Posterior cingulate gyrus (tissue), 11 donors: ENCODE measurements around the gene CLDN9.

ENCODE experiments used
- DNase-seq, 10 donors: peaks; one replicate each; pipeline versions ENCODE4 v3.0.0 to v3.0.0-alpha.2; 2020 to 2021; ENCODE audit warnings: mixed read lengths in 3 of 10
- intact Hi-C: fragments of 100-400 bp; cut with DNase I; formaldehyde crosslinking; loops from one replicate; pipeline ENCODE4 v1.15.1; 2023

CLDN9 gene

DNA sequence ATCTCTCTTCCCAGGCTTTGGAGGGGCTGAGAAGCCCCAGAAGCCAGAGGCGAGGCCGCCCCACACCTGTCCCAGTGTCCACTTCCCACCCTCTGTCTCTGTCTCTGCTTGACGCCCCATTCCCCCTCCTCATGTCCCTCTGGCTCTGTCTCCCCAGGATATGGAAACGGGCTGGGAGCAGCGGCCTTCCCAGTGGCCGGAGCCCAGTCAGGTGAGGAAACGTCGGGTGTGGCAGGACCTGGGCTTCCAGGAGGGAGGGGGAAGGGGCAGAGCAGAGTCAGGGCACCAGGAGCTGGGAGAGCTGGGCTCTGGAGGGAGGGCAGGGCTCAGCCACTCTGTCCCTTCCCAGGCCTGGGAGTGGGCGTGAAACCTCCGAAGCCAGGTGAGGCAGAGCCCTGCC lies 21.8 kb upstream of the CLDN9 start:
- no peak for DNase-seq
- intact Hi-C loops: no loop called here

DNA sequence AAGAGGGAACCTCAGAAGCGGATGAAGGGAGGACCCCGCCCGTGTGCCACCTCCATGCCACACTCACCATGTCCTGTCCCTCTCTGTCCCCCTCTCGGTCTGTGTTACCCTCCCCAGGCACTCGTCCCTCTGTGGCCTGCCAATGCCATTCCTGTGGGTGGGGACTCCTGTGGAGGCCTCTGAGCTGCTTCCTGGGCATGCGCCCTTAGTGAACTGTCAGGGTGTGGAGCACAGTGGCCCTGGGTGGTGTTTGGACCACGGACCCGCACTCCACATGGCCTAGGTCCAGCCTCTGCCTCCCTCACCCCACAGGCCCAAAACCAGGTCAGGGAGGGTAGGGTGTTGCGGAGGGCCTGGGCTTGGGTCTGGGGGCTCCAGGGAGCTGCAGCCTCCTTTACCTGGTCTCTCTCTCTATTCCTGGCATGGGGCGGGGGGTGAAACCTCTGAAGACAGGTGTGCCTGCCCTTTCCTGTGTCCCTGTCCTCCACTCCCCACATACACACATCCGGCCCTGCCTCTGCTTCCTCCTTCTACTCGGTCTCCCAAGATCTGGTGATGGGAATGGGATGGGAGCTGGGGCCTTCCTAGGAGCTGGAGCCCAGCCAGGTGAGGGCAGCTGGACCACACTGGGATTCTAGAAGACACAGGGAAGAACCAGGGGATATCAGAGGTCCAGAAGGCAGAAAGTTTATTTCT lies 21.0 kb upstream of the CLDN9 start:
- DNase-seq: no peak
- intact Hi-C loops: no loop called here

DNA sequence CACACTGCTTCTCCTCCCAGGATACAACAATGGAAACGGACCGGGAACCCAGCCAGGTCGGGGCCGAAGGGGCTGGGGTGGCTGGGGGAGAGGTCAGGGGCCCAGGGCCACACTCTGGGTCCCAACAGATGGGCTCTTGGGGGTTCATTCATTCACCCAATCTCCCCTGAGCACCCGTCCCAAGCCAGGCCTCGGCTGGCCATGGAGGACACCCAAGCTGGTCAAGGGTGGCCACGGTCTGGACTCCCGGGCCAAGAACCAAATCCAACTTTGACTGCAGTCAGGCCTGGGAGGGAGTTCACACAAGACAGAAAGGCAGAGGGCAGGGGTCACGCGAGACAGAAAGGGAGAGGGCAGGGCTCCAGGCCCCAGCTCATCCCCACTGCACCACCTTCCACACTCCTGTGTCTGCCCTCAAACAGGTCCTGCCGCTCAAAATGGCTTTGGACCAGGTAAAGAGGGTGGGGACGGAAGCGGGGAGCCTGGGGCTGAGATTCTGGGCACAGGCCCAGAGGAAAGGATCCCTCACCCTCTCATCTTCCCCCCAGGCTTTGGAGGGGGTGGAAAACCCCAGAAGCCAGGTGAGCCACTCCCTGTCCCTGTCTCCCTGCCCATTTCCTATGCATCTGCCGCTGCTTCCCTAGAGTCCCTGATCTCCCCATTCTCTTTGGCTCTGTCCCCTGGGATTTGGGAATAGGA lies 20.2 kb upstream of the CLDN9 start:
- intact Hi-C loops: no loop called here
- no peak for DNase-seq

DNA sequence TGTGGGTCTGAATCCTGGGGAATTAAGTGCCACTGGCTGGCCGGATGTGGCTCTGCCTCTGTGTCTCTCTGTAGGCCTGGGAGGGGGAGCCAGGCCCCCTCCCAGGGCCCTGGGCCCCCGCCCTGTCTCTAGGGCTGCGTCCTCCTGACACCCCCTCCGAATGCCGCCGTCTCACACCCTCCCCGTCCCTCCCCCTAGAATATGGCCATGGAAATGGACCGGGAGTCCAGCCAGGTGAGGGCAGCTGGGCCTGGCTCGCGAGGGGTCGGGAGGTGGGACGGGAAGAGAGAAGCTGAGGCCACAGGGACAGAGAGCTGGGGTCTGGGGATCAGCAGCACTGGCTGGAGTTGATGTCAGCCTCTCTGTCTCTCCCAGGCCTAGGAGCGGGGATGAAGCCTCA lies 16.4 kb upstream of the CLDN9 start:
- DNase-seq: no peak
- intact Hi-C loops: no loop called here

DNA sequence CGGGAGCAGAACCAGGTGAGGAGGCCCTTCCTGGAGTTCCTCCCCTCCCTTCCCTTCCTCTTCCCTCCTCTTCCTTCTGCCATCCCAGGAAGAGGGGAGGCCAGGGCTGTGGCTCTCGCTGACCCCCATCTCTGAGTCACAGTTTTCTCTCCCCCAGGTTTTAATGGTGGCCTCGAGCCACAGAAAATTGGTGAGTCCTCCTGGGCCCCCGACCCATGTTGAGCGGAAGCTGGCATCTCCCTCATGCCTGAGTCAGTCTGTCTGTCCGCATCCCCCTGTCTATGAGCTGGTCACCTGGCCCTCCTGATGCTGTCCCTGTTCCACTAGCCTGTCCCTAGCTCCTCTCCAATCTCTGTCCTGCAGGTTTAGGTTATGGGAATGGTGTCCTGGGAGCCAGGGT lies 12.8 kb upstream of the CLDN9 start:
- intact Hi-C loops: no loop called here
- no peak for DNase-seq

DNA sequence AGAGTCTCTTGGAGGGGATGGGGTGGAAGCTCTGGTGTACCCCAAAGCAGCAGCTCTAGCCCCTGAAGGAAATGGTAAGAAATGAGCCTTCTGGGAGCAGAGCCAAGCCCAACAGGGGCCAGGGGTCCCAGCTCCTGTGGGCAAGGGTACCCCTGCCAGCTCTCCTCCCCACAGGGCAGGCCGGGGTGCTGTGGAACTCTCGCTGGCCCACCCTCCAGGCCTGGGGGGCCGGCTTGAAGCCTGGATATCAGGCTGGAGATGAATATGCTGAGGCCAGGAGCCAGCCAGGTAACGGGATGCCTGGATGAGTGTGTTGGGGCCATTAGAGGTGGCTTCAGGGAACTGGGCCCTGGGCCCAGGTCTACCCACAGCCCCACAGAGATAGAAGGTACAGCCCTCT lies 12.2 kb upstream of the CLDN9 start:
- intact Hi-C loops: no loop called here
- no peak for DNase-seq

DNA sequence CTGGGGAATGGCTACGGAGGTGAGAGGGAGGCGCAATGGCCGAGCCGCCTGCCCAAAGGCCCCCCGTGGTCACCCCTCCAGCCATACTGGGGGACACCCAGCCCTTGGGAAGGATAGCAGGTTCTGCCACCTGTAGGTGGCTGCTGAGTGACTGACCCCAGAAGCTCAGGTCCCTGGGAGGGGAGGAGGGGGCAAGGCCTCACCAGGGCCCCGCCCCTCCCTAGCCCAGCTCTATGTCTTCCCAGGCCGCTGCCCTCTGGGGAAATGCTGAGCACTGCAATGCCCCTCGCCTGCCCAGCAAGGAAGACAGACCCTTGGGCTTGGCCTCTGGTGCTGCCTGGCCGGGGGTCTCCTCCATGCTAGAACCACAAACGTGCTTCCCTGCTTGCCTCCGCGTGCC lies 11.4 kb upstream of the CLDN9 start:
- intact Hi-C loops: no loop called here
- no peak for DNase-seq

DNA sequence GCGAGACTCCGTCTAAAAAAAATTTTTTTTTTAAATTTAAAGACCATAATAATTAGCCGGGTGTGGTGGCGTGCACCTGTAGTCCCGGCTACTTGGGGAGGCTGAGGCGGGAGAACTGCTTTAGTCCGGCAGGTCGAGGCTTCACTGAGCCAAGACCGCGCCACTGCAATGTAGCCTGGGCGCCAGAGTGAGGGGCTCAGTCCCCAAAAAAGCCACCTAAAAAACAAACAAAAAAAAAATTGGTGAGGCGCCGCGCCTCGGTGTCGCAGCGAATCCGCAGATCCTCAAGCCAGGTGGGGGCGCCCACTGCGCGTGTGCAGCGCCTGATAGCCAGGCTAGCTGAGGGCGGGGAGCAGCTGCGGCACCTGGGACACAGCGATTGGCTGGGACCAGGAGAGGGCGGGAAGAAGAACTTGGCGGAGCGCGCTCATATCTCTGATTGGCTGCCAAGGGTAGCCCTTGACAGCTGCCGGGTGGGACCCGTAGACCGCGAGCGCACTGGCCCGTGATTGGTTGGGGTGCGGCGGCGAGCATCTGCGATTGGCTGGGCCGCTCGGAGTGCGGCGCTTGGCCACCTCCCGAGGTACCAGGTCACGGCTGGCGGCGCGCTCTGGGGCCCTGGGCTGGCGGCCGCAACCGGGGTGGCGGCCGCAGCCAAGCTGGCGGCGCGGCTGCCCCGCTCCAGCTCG lies 9.0 kb upstream of the CLDN9 start:
- intact Hi-C loops: loop anchor here (2.0 kb wide), 1 partner anchor 17 kb away; the partner anchor contains the start of gene TNFRSF12A

DNA sequence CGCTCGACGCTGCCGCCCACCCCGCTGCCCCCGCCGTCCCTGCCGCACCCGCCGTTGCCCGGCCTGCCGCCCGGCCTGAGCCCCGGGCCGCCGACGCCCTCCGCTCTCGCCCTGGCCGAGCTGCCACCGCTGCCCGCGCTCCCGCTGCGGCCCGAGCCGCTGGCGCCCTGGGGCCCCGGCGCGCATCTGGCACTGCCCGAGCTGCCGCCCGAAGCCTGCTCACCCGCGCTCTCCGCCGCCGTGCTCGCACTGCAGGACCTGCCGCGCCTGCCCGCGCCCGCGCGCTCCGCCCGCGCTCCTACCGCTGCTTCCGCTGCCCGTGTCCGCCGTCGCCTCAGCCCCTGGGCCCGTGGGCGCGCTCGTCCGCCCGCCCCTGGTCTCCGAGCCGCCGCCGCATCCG lies 8.4 kb upstream of the CLDN9 start:
- no peak for DNase-seq
- intact Hi-C loops: loop anchor here (2.0 kb wide), 1 partner anchor 16 kb away; the partner anchor contains the start of gene TNFRSF12A

More for the DNA sequence above, 9.0 kb upstream of the CLDN9 start:
- peak; percentile 96 to 100 (median 98) for DNase-seq

DNA sequence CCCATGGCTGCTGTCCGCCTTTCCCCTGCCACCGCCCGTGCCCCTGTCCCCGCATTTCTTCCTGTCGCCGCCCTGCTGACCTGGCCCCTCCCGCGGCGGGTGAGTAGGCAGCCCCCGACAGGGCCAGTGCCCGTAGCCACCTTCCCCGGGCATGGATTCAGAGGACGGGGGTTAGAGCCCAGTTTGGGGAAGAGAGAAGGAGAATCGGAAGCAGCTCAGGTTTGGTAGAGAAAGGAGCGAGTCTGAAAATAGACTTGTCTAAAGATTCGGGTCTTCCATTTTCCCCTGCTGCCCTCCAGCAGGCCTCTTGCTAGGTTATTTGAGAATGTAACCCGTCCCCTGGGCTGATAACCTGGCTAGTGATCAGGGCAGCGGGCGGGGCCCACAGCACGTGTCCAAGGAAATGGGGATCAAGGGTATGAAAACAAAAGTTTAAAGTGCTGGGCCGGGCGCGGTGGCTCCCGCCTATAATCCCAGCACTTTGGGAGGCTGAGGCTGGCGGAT lies 7.9 kb upstream of the CLDN9 start:
- intact Hi-C loops: loop anchor here (2.0 kb wide), 1 partner anchor 16 kb away; the partner anchor contains the start of gene TNFRSF12A
- DNase-seq: no peak

DNA sequence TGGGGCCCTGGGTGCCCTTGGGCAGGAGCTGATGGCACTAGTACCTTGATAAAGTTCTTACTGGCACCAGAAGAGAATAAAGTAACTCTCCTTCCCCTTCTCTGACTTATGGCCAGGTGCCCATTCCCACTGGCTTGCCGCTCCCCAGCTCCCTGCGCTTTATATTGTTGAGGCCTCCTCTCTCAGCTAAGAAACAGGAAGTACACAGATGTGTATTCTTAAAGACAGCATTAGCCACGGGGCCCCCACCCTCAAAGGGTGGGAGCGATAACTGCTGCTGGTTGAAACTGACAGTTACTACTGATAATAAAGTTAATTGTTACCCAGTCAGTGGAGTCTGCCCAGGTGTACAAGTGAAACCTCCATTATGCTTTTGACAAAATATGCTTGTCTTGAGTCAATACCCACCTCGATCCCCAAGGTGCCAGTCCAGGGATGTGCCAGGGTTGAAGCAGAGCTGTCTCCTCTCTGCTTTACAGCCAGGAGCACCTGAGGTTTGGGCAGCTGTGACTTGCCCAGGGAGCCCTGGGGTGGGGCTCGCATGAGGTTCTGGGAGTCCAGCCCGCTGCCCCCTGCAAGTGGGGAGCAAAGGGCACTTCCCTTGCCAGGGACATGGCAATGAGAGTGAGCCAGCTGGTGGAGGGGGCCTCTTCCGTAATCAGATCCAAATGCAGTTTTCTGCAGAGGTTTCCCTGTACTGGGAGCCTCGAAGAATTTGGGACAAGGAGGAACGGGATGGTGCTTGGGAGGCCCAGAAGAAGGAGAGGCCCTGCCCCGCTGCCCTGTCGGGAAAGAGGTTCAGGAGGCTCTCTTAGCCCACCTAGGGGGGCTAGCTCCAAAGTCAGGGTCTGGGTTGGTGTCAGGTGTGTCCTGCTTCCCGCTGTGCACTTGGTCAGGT lies 5.4 kb upstream of the CLDN9 start:
- intact Hi-C loops: no loop called here
- DNase-seq: no peak

DNA sequence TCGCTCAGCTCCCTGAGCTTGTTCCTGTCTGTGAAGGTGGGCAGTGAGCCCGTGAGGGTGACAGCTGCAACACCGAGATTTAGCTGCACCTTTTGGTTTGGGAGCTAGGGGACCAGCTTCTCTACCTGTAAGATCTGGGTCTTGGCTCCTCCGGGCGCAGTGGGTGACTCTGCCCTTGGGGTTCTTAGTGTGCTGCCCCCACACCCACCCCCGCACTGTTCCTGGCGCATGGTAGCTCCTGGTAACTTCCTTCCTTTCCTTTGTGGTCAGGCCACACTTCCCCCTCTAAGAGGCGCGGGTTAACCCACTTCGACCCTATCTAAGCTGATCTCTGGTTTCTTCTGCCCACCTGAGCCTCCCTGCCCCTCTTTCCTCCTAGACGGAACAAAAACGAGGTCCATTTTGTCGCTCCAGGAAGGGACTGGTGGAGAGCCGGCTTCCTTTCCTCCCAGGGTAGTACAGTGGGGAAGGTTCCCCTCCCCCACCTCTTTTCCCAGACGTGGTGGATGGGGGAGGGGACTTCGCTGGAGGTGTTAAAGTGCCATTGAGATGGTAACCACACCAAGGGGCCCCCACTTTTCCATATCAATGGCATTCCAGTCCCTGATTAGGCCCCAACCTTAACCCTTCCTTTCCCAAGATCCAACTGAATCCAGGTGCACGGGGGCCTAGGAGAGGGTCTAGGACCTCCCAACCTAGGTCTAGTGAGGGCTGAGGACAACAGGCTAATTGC lies 4.6 kb upstream of the CLDN9 start:
- no peak for DNase-seq
- intact Hi-C loops: no loop called here

DNA sequence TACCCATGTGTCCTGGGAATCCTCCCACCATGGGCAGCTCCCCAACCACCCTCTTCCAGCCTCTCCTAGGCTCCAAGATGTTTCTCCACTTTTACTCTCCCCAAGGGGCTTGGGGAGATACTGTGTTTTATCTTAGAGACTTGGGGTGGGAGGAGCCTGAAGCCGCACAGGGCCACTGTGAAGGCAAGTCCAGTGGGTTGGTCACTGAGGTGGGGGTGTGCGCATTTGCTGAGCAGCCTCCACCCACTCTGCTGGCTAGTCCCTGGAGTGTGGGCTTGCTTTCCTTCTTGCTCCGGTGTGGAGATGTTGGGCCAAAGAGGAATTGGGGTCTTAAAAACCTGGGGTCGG lies 4.1 kb upstream of the CLDN9 start:
- intact Hi-C loops: no loop called here

DNA sequence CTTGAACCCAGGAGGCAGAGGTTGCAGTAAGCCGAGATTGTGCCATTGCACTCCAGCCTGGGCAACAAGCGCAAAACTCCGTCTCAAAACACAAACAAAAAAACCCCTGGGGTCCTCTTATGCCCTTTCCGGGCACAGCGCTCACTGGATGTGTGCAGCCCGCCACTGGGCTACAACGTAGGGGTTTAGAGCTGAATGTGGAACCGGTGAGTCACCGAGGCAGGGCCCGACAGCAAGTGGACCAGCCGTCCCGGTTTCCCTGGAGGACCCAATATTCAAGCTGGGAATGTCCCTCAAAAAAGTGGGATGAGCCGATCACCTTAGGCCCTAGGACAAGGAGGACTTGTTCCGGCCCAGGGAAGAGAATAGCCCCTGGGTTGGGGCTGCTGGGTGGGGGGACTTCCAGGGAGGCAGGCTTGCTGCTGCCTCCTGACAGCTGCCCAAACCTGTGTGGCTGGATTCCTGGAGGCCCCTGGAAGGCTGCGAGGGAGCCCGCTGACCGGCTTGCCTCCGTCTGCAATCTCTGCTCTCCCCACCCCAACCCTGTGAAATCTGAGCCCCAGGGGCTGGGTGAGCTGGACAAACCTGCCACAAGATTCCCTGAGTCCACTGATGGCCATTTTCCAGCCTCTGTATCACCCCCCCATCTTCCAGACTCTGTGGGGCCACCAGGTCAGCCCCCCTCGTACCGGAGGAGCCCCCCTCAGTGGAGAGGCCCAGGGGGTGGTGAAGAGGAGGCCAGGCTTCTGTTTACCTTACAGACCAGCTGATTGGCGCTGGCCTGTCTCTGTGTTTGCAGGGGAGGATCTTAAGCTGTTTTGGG lies 2.9 kb upstream of the CLDN9 start:
- intact Hi-C loops: no loop called here
- no peak for DNase-seq

More for the DNA sequence above, 4.1 kb upstream of the CLDN9 start:
- DNase-seq: no peak

DNA sequence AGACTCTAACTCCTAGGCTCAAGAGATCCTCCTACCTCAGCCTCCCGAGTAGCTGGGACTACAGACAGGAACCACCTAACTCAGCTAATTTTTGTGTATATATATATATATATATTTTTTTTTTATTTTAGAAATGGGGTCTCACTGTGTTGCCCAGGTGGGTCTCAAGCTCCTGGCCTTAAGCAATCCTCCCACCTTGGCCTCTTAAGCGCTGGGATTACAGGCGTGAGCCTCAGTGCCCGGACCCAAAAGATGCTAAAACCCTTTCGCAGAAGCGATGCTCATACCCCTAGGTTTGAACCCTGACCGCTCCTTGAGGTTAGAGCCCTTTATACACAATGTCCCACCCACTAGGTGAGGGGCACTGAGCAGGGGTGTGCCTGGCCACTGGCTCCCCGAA lies 2.2 kb upstream of the CLDN9 start:
- intact Hi-C loops: no loop called here
- no peak for DNase-seq

DNA sequence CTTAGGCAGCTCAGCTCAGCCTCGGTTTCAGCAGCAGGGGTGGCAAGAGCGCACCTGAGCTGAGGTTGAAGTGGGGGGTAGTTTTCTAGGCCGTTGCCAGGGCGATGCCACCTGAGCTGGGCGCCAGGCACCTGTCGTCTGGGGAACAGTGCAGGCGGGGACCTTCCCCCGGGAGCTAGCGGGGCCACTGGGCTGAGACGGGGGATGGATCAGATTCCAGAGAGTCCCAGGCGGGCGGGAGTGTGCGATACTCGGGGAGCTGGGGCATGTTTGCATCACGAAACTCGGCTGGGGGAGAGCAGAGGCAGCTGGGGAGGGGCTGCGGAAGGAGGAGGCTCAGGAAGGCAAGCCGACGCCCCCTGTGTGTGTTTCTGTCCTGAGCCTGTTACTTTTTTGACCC lies 477 bp upstream of the CLDN9 start:
- intact Hi-C loops: no loop called here
- DNase-seq: no peak

DNA sequence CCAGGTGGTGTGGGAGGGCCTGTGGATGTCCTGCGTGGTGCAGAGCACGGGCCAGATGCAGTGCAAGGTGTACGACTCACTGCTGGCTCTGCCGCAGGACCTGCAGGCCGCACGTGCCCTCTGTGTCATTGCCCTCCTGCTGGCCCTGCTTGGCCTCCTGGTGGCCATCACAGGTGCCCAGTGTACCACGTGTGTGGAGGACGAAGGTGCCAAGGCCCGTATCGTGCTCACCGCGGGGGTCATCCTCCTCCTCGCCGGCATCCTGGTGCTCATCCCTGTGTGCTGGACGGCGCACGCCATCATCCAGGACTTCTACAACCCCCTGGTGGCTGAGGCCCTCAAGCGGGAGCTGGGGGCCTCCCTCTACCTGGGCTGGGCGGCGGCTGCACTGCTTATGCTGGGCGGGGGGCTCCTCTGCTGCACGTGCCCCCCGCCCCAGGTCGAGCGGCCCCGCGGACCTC lies 798 bp downstream of the CLDN9 start:
- intact Hi-C loops: no loop called here
- DNase-seq: no peak

DNA sequence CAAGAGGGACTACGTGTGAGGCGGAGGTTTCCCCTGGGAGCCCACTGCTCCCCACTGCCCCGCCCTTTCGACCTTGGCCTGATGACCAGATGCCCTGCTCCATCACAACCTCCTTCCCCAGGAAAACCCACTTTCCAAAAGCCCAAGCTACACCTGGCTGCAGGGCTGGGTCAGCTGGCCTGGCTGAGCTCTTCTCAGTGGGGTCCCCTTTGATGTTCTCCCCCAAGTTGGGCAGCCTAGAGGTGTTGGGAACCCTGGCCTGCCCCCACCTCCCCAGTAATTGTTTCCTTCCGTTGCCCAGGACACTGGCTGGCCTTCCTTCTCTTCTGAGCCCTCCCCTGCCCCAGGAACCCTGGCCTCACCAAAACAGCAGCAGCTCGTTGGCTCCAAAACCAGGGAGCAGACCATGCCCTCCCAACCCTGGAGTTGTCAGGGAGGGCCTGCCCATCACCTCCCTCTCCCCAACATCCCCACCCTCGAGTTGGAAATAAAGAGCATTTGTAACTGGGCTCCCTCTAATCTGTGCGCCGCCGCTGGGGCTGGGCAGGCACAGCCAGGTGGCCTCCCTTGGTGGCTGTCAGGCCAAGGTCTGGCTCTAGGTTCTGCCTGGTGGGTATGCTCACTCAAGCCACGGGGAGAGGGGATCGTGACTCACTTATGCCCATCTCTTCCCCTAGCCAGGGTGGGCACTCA lies 1.4 kb downstream of the CLDN9 start:
- no peak for DNase-seq
- intact Hi-C loops: no loop called here
